H1 (cell line): ENCODE data around the gene NID1. TPM values are rescaled to one million over a fixed set of nuclear protein-coding genes. Genes with fewer than 3 reads are reported as not detected.

Experiments
- CTCF ChIA-PET: fragments of 300-600 bp; sonication (Branson Sonifier 250); formaldehyde crosslinking; loops from one replicate; lab custom pipeline; 2021; ENCODE audit not compliant: partially characterized antibody; lab: Charles Lee
- POLR2A ChIA-PET: fragments of 300-600 bp; sonication (Branson Sonifier 250); formaldehyde crosslinking; loops from one replicate; lab custom pipeline; 2021; ENCODE audit warnings: inconsistent platforms; ENCODE audit not compliant: partially characterized antibody; lab: Charles Lee
- DNase-seq, 2 experiments: peaks; one replicate each; pipeline versions ENCODE4 v3.0.0 to v3.0.0-alpha.2; 2010 to 2022; ENCODE audit warnings: low spot score in 2 of 2, low read depth in 1 of 2, mixed read lengths in 1 of 2
- FAIRE-seq: peaks from 2 replicates; lab custom pipeline; 2011; peaks lifted over from hg19 to GRCh38; lab: Jason Lieb, UNC
- H2AFZ ChIP-seq: 2 replicates; pipeline ENCODE4 v1.8.1; 2012; ENCODE audit warnings: low read length, inconsistent platforms
- H2AK5ac ChIP-seq: 2 replicates; pipeline ENCODE4 v1.6.1; 2013; ENCODE audit warnings: low read depth, low read length
- H2BK120ac ChIP-seq: replicated peaks from 2 replicates; pipeline ENCODE3; 2013; ENCODE audit warnings: low read depth, low read length, inconsistent platforms
- H2BK12ac ChIP-seq: 2 replicates; pipeline ENCODE4 v1.6.1; 2013; ENCODE audit warnings: low read depth, low read length
- H2BK15ac ChIP-seq: 2 replicates; pipeline ENCODE4 v1.6.1; 2013; ENCODE audit warnings: low read length
- H2BK20ac ChIP-seq: 2 replicates; pipeline ENCODE4 v1.6.1; 2013; ENCODE audit warnings: low read length
- H2BK5ac ChIP-seq: 2 replicates; pipeline ENCODE4 v1.6.1; 2013; ENCODE audit warnings: low read depth, low read length
- H3K14ac ChIP-seq: 2 replicates; pipeline ENCODE4 v1.6.1; 2013; ENCODE audit warnings: inconsistent platforms; ENCODE audit not compliant: insufficient read length
- H3K18ac ChIP-seq: 2 replicates; pipeline ENCODE4 v1.6.1; 2013; ENCODE audit warnings: low read length; ENCODE audit errors: extremely low read depth
- H3K23ac ChIP-seq: 2 replicates; pipeline ENCODE4 v1.6.1; 2013; ENCODE audit warnings: inconsistent platforms; ENCODE audit not compliant: insufficient read length
- H3K23me2 ChIP-seq: 2 replicates; pipeline ENCODE4 v1.6.1; 2013; ENCODE audit warnings: low read depth, low read length
- H3K27ac ChIP-seq: 2 replicates; pipeline ENCODE4 v1.6.1; 2011; ENCODE audit warnings: low read depth, low read length, inconsistent platforms
- H3K27me3 ChIP-seq, 4 experiments: replicated peaks in 1 of 4; 1 replicate in 1 of 4; 2 replicates in 3 of 4; pipeline versions ENCODE4 v1.6.1 to v1.8.1; 2011 to 2013; ENCODE audit warnings: low read length in 3 of 4, mild to moderate bottlenecking in 3 of 4, inconsistent platforms in 2 of 4, mixed read lengths in 2 of 4, moderate library complexity in 1 of 4; ENCODE audit not compliant: control insufficient read depth in 3 of 4, insufficient read depth in 3 of 4; ENCODE audit errors: extremely low read depth in 1 of 4
- H3K36me3 ChIP-seq, 4 experiments: 2 replicates each; pipeline versions ENCODE4 v1.6.1 to v1.8.1; 2011 to 2013; ENCODE audit warnings: mild to moderate bottlenecking in 4 of 4, low read length in 3 of 4, moderate library complexity in 2 of 4, control low read depth in 1 of 4, inconsistent platforms in 1 of 4; ENCODE audit not compliant: insufficient read depth in 4 of 4, control insufficient read depth in 2 of 4
- H3K4ac ChIP-seq: replicated peaks from 2 replicates; pipeline ENCODE3; 2013; ENCODE audit warnings: low read length, low read depth, mixed read lengths, inconsistent platforms; ENCODE audit not compliant: insufficient read length
- H3K4me1 ChIP-seq, 4 experiments: replicated peaks in 1 of 4; 1 replicate in 1 of 4; 2 replicates in 3 of 4; pipeline versions ENCODE4 v1.6.1 to v1.8.1; 2011 to 2013; ENCODE audit warnings: low read length in 3 of 4, inconsistent platforms in 2 of 4, mixed read lengths in 1 of 4; ENCODE audit not compliant: insufficient read depth in 4 of 4, control insufficient read depth in 3 of 4
- H3K4me2 ChIP-seq, 2 experiments: 2 replicates each; pipeline versions ENCODE4 v1.6.1 to v1.8.1; 2011 to 2013; ENCODE audit warnings: low read depth in 2 of 2, low read length in 2 of 2, control low read depth in 1 of 2, inconsistent platforms in 1 of 2, mild to moderate bottlenecking in 1 of 2; ENCODE audit not compliant: insufficient read depth in 1 of 2
- H3K4me3 ChIP-seq, 4 experiments: fragments of 200-600, 300-600 bp in 1 of 4; sonication (generic), shearing (Covaris generic), sonication (Bioruptor Twin) in 1 of 4; 2 replicates each; pipeline versions ENCODE4 v1.5.1 to v1.8.1; 2011 to 2016; ENCODE audit warnings: low read length in 4 of 4, low read depth in 3 of 4, control low read depth in 2 of 4, inconsistent platforms in 2 of 4, mild to moderate bottlenecking in 2 of 4, mixed read lengths in 1 of 4, moderate library complexity in 1 of 4; ENCODE audit not compliant: insufficient read depth in 2 of 4; ENCODE audit errors: extremely low read depth in 1 of 4
- H3K56ac ChIP-seq: replicated peaks from 2 replicates; pipeline ENCODE3; 2013; ENCODE audit warnings: low read depth, mild to moderate bottlenecking, mixed read lengths, low read length, inconsistent platforms; ENCODE audit not compliant: insufficient read length
- H3K79me1 ChIP-seq: 2 replicates; pipeline ENCODE4 v1.6.1; 2013; ENCODE audit warnings: low read depth, low read length, control low read depth
- H3K79me2 ChIP-seq, 2 experiments: 2 replicates each; pipeline versions ENCODE4 v1.6.1 to v1.8.1; 2012 to 2013; ENCODE audit warnings: low read length in 2 of 2, mild to moderate bottlenecking in 2 of 2, inconsistent platforms in 1 of 2; ENCODE audit not compliant: insufficient read depth in 2 of 2, control insufficient read depth in 1 of 2
- H3K9ac ChIP-seq, 4 experiments: replicated peaks in 1 of 4; 1 replicate in 1 of 4; 2 replicates in 3 of 4; pipeline versions ENCODE4 v1.6.1 to v1.8.1; 2011 to 2013; ENCODE audit warnings: low read depth in 3 of 4, low read length in 3 of 4, control low read depth in 2 of 4, mild to moderate bottlenecking in 2 of 4, moderate library complexity in 2 of 4, inconsistent platforms in 1 of 4; ENCODE audit errors: extremely low read depth in 1 of 4
- H3K9me3 ChIP-seq, 2 experiments: 2 replicates each; pipeline versions ENCODE4 v1.6.1 to v1.8.1; 2012 to 2013; ENCODE audit warnings: mild to moderate bottlenecking in 2 of 2, moderate library complexity in 2 of 2, control low read depth in 1 of 2, inconsistent platforms in 1 of 2, low read depth in 1 of 2, low read length in 1 of 2, mixed read lengths in 1 of 2; ENCODE audit not compliant: insufficient read depth in 2 of 2
- H4K20me1 ChIP-seq, 2 experiments: replicated peaks in 1 of 2; 2 replicates each; pipeline versions ENCODE3 to v1.8.1; 2011 to 2013; ENCODE audit warnings: inconsistent platforms in 2 of 2, low read length in 2 of 2, mild to moderate bottlenecking in 1 of 2; ENCODE audit not compliant: insufficient read depth in 2 of 2, control insufficient read depth in 1 of 2
- H4K5ac ChIP-seq: 2 replicates; pipeline ENCODE4 v1.6.1; 2013; ENCODE audit warnings: low read length, low read depth, mixed read lengths, inconsistent platforms; ENCODE audit not compliant: insufficient read length
- H4K8ac ChIP-seq: 2 replicates; pipeline ENCODE4 v1.8.0; 2013; ENCODE audit warnings: mild to moderate bottlenecking, moderate library complexity, low read length, inconsistent platforms; ENCODE audit not compliant: insufficient read depth; ENCODE audit errors: extremely low read depth
- H4K91ac ChIP-seq: replicated peaks from 2 replicates; pipeline ENCODE3; 2013; ENCODE audit warnings: low read length, mixed read lengths, inconsistent platforms; ENCODE audit not compliant: insufficient read length
- CTBP2 ChIP-seq: IDR thresholded peaks from 2 replicates; pipeline ENCODE4 v1.7.0; 2011; ENCODE audit warnings: borderline replicate concordance, mild to moderate bottlenecking, moderate library complexity, mixed read lengths, low read length; ENCODE audit not compliant: insufficient read depth, insufficient read length
- WGBS, 2 experiments: shearing (Covaris generic) in 1 of 2; methylation state at CpG; one replicate each; pipeline versions ENCODE4 v1.1.6 to v1.1.7; 2013 to 2015; ENCODE audit warnings: low lambda C conversion rate in 2 of 2, mixed read lengths in 2 of 2, inconsistent platforms in 1 of 2, low coverage in 1 of 2, missing lambda C conversion rate in 1 of 2; ENCODE audit not compliant: insufficient replicate concordance in 2 of 2, insufficient coverage in 1 of 2, insufficient read length in 1 of 2; ENCODE audit errors: extremely low coverage in 1 of 2, missing lambda C conversion rate in 1 of 2; 5-methylcytosine and 5-hydroxymethylcytosine counted together
- polyA plus RNA-seq, 7 experiments: library from polyadenylated mRNA; depleted of rRNA in 3 of 7; stranded (reverse) in 5 of 7; unstranded in 2 of 7; fragments of >200 nt in 5 of 7; fragments of 200-250 nt in 2 of 7; gene quantifications; 1 replicate in 5 of 7; 2 replicates in 1 of 7; 4 replicates in 1 of 7; pipeline versions ENCODE4 v1.2.1 to v1.2.3, GENCODE V29; 2011 to 2013; ENCODE audit warnings: missing spikeins in 2 of 7, mixed read lengths in 2 of 7
- total RNA-seq: library from RNA; stranded (reverse); fragmentation: NEBNext Ultra II Directional; extraction: Animal tissue kit (Norgen Biotek cat#: 25700); gene quantifications from 2 replicates; pipeline ENCODE4 v1.2.1, GENCODE V29; 2021

NID1 gene
- total and polyA plus RNA-seq, 2 of the 8 experiments (the other 6 are each of a cell fraction or from before 2014, with no cell fraction given): 20.9 to 25.4 TPM

DNA sequence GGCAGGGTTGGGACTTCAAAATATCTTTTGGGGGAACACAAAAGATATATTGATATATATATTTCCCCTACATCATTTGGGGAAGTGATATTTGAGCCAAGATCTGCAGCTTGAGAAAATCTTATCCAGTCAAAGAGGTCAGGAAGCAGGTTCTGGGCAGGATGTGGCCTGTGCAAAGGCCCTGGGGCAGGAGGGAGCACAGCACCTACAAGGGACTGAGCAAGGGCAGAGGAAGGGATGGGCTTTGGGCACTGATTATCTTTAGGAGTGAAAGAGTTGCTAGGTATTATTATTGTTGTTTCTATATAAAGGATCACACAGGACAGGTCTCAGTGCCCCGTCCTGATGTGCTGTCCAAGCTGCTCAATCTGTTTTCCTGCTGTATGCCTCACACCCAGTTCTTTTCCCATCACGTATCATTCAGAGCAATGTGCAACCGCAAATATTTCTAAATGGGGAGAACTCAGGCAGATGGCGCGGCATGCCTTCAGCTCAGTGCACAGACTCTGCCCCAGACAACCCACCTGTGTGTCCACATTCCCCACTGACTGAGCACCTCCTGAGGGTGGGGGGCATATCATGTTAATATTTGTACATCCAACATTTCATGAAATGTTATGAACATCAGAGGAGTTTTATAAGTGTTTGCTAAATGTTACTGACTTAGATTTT is 49.3 kb upstream of the NID1 start:
- no peak overlapping the region for H4K5ac ChIP-seq
- ChIA-PET CTCF (interaction anchor here (2.5 to 8.6 kb wide), 4 partner anchors 11 to 26 kb away, joined by 12 to 61 read pairs (median 20); no protein-coding TSS in a partner anchor), POLR2A (no interaction called here)
- no peak overlapping the region for H3K23ac ChIP-seq
- H3K4me3 ChIP-seq: no peak overlapping the region
- no peaks in the 10 kb centered on the region for H3K9me3 ChIP-seq
- no peak overlapping the region for H2AFZ ChIP-seq
- H2BK20ac ChIP-seq: no peak overlapping the region
- no peak overlapping the region for H3K27ac ChIP-seq
- H3K23me2 ChIP-seq: no peaks in the 10 kb centered on the region
- H3K18ac ChIP-seq: no peak overlapping the region
- no peak overlapping the region for H3K4ac ChIP-seq
- H3K4me2 ChIP-seq: no peak overlapping the region
- FAIRE-seq (no peak), DNase-seq (no peak)
- no peak overlapping the region for H3K9ac ChIP-seq
- no peak overlapping the region for H2BK15ac ChIP-seq
- 88% methylated on average over 5 of the region's 5 CpGs; no CpG with 5 or more reads in 1 of the 2 experiments for WGBS, 2 experiments
- H3K14ac ChIP-seq: no peak overlapping the region
- H2BK12ac ChIP-seq: no peak overlapping the region
- H3K27me3 ChIP-seq: no peaks in the 10 kb centered on the region
- H3K36me3 ChIP-seq: no peaks in the 10 kb centered on the region
- no peak overlapping the region for H4K91ac ChIP-seq
- no peak overlapping the region for H4K8ac ChIP-seq
- H3K79me1 ChIP-seq: no peaks in the 10 kb centered on the region
- H2BK5ac ChIP-seq: no peak overlapping the region
- H3K4me1 ChIP-seq: no peaks in the 10 kb centered on the region
- no peak overlapping the region for H3K56ac ChIP-seq
- H3K79me2 ChIP-seq: no peaks in the 10 kb centered on the region
- no peak overlapping the region for H2AK5ac ChIP-seq
- H4K20me1 ChIP-seq: no peaks in the 10 kb centered on the region
- H2BK120ac ChIP-seq: no peak overlapping the region
- TF ChIP-seq CTBP2: no peak
